Measurements from ENCODE around the gene RERE.
"Not testable (repeated sequence)": the region's sequence is repeated elsewhere in the genome, so short reads cannot be mapped to it uniquely, and the experiment has no call there.

RERE gene

GRCh38 chr1:8633741-8634501 is 183.5 kb downstream of the RERE start:
- no peak overlapping the region for H3K4me3 ChIP-seq (ENCODE audit: low read depth, low read length)
- DNase-seq (ENCODE audit: low read depth): no peak

- DNase-seq (ENCODE audit: low read depth): no peak
- H3K4me3 ChIP-seq (ENCODE audit: low read depth, low read length): no peak overlapping the region
These were observed 185.3 kb downstream of the RERE start for GRCh38 chr1:8632102-8632501.

- no peak overlapping the region for H3K4me3 ChIP-seq (ENCODE audit: low read depth, low read length)
These were observed 186.3 kb downstream of the RERE start for GRCh38 chr1:8631163-8631562.

GRCh38 chr1:8629241-8630091 is 188.0 kb downstream of the RERE start:
- no peak for DNase-seq (ENCODE audit: low read depth)

More at GRCh38 chr1:8631163-8631562, 186.3 kb downstream of the RERE start:
- no peak for DNase-seq (ENCODE audit: low read depth)

GRCh38 chr1:8628606-8629005 is 188.8 kb downstream of the RERE start:
- H3K4me3 ChIP-seq (ENCODE audit: low read depth, low read length): no peak overlapping the region
- no peak for DNase-seq (ENCODE audit: low read depth)

More at GRCh38 chr1:8629241-8630091, 188.0 kb downstream of the RERE start:
- H3K4me3 ChIP-seq (ENCODE audit: low read depth, low read length): no peak overlapping the region

GRCh38 chr1:8627728-8628127 is 189.7 kb downstream of the RERE start:
- no peak overlapping the region for H3K4me3 ChIP-seq (ENCODE audit: low read depth, low read length)
- DNase-seq (ENCODE audit: low read depth): no peak

GRCh38 chr1:8625981-8626898 is 191.2 kb downstream of the RERE start:
- no peak overlapping the region for H3K4me3 ChIP-seq (ENCODE audit: low read depth, low read length)
- peak; percentile 83 for DNase-seq (ENCODE audit: low read depth)

- no peak for DNase-seq (ENCODE audit: low read depth)
- H3K4me3 ChIP-seq (ENCODE audit: low read depth, low read length): no peak overlapping the region
These were observed 191.9 kb downstream of the RERE start for GRCh38 chr1:8625491-8625890.

- DNase-seq (ENCODE audit: low read depth); H3K4me3 ChIP-seq (ENCODE audit: low read depth, low read length): not testable (repeated sequence)
These were observed 193.7 kb downstream of the RERE start for GRCh38 chr1:8623651-8624192.

GRCh38 chr1:8621785-8622348 is 195.6 kb downstream of the RERE start:
- DNase-seq (ENCODE audit: low read depth); H3K4me3 ChIP-seq (ENCODE audit: low read depth, low read length): not testable (repeated sequence)

GRCh38 chr1:8621034-8621582 is 196.3 kb downstream of the RERE start:
- DNase-seq (ENCODE audit: low read depth); H3K4me3 ChIP-seq (ENCODE audit: low read depth, low read length): not testable (repeated sequence)

- not testable (repeated sequence) for DNase-seq (ENCODE audit: low read depth); H3K4me3 ChIP-seq (ENCODE audit: low read depth, low read length)
These were observed 197.4 kb downstream of the RERE start for GRCh38 chr1:8619917-8620502.

GRCh38 chr1:8619419-8619818 is 198.0 kb downstream of the RERE start:
- H3K4me3 ChIP-seq (ENCODE audit: low read depth, low read length); DNase-seq (ENCODE audit: low read depth): not testable (repeated sequence)

GRCh38 chr1:8616791-8617190 is 200.6 kb downstream of the RERE start:
- DNase-seq (ENCODE audit: low read depth): peak; percentile 73
- not testable (repeated sequence) for H3K4me3 ChIP-seq (ENCODE audit: low read depth, low read length)

- not testable (repeated sequence) for H3K4me3 ChIP-seq (ENCODE audit: low read depth, low read length); DNase-seq (ENCODE audit: low read depth)
These were observed 205.6 kb downstream of the RERE start for GRCh38 chr1:8611634-8612515.

GRCh38 chr1:8607906-8608305 is 209.5 kb downstream of the RERE start:
- H3K4me3 ChIP-seq (ENCODE audit: low read depth, low read length): no peak overlapping the region
- DNase-seq (ENCODE audit: low read depth): no peak
